HG03196 (cell line): ENCODE results near the gene HOXC11.

Experiments used
- ATAC-seq: cut with Tn5 transposase; IDR thresholded peaks from one replicate; pipeline ENCODE4 v1.9.1; 2021; ENCODE audit not compliant: unreplicated experiment

HOXC11 gene

GRCh38 chr12:54007538-54008259 is 34.8 kb downstream of the HOXC11 start:
- no peak for ATAC-seq

- ATAC-seq = no peak
Measured at GRCh38 chr12:54008260-54008552, 35.3 kb downstream of the HOXC11 start.

DNA sequence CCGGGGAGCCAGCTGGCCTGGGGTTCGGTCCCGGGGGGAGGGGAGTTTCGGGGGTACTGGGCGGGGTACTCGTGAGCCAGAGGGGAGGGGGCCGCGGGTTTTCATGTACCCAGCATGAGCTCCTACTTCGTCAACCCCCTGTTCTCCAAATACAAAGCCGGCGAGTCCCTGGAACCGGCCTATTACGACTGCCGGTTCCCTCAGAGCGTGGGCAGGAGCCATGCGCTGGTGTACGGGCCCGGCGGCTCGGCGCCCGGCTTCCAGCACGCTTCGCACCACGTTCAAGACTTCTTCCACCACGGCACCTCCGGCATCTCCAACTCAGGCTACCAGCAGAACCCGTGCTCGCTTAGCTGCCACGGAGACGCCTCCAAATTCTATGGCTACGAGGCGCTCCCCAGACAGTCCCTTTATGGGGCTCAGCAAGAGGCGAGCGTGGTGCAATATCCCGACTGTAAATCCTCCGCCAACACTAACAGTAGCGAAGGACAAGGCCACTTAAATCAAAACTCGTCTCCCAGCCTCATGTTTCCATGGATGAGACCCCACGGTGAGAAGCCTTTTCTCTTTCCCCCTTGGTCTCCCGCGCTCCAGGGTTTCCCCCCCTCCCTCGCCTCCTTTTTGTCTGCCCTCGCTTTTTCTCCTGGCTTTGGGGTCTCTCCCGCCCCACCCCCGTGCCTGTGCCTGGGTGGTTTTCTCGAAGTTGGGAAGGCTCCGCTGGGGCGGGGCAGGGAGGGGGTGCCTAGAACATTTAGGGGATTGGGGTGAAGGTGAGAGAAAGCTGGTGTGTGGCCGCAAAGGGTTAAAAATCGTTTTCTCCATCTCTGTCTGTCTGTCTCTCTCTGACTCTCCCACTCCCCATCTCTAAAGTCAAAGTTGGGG is 36.5 kb downstream of the HOXC11 start:
- ATAC-seq = no peak

DNA sequence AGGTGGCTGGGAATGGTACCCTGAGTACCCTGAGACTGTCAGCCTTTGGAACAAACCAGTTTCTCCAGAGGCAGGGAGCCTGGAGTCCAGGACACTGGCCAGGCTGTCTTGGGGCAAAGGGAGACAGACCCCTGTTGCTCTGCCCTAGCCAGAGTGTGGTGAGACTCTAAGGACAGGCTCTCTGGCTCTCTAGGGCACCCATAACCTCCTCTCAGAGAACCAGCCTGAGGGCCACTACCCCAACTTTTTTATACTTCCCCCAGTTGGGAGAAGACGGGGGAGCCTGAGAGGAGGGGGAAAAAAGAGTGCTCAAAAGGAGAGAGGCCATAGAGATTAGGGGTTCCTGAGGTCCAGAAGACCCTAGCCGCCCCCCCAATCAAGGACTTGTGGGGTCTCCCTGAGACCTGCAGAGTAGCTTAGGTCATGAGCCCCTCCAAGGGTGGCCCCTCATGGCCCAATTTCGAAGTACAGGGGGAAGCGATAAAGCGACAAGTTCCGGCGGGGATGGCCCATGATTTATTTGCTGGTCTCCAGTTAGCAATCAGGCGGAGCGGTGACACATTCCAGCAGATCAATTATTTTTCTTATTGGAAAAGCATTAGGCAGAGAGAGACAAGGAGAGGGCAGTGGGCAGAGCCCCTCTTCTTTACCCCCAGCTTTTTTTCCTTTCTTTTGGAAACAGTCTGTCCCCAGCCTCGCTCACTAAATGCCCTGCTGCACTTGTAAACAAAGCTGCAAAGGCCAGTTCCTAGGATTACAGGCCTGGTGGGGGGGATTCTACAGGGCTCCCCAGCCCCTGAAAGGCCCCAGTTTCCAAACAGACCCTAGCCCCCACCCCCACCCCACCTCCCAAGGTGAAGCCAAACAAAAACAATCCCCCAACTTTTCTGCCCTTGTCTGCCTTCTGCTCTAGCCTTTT is 37.4 kb downstream of the HOXC11 start:
- no peak for ATAC-seq

GRCh38 chr12:54010972-54011664 is 38.2 kb downstream of the HOXC11 start:
- no peak for ATAC-seq

DNA sequence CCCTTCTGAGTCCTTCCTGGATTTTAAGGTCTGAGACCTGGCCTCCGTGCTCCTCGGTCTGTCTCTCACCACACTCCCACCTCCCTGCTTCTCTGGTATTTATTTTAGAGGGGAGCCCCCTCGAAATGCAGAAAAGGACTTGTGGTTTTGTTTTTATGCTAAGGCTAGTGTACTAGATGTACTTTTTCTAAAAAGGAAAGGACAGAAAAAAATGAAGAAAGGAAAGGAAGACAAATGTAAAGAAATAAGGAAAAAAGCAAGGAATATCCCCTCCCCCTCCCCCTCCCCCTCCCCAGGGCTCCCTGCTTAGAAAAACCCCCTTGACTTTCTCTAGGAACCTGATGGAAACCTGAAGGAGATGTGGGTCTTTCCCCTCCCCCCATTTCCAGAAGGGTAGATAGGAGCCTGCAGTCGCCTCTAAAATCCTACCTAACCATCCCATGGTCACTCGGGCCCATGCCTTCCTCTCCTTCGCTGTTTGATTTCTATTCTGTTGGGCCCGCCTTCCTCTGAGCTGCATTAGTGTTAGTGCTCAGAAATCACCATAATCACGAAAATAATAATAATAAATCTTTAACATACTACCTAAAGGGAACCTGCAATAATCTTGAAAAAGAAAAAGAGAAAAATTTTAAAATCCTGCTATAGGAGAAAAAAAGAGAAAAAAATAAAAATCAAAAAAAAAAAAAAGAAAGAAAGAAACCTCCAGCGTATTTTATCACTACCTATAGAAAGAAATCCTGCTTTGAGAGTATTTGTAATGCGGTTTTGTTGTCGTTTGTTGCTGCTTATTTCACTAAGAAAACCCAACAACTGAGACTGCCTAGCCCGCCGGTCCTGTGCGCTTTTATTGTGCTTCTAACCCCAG is 39.0 kb downstream of the HOXC11 start:
- ATAC-seq = no peak

GRCh38 chr12:54012631-54013409 is 39.9 kb downstream of the HOXC11 start:
- ATAC-seq = no peak

DNA sequence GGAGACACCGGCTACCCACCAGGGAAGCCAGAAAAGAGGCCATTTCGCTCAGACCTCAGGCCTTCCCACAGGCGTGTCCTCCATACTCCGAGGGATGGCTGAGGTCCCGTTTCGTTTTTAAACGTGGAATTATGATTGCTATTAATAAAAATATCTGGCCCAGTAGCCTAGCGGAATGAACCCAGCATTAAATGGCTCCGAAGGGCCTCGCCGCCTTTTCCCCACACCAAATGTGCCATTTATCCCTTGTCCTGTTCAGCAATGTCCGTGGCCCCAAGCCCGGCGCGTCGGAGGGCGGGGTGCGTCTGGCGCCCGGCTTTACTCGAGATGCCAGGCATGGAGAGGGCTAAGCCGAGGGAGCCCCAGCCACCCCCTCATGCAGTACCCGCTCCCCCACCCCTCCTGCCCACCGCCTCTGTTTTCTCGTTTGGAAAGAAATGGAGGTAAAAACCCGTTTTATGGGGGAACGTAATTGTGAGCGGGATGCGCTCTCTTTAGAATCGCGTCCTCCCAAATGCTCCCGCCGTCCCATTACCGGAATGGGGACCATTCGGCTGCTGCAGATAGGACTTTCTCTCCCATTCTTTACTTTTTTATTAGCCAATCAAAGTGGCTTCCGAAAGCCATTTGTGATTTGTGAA is 41.6 kb downstream of the HOXC11 start:
- no peak for ATAC-seq

GRCh38 chr12:54015018-54015931 is 42.3 kb downstream of the HOXC11 start:
- ATAC-seq = no peak

DNA sequence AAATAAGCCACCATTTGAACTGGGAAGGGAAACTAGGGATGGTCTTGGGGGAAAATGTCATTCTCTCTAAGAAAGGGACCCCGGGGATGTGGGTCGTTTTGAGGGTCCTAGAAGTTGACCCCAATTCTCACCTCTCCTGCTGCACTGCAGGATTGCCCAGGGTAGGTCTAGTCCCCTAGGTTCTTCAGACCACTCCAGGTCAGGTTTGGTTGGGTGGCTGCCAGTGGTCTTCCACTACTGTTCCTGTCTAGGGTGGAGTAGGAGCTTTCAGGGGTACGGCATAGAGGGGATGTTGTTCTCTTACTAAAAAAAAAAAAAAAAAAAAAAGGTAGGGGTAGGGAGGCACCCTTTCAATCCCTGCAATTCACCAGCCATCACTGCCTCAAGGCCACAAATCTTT is 43.1 kb downstream of the HOXC11 start:
- ATAC-seq = no peak

DNA sequence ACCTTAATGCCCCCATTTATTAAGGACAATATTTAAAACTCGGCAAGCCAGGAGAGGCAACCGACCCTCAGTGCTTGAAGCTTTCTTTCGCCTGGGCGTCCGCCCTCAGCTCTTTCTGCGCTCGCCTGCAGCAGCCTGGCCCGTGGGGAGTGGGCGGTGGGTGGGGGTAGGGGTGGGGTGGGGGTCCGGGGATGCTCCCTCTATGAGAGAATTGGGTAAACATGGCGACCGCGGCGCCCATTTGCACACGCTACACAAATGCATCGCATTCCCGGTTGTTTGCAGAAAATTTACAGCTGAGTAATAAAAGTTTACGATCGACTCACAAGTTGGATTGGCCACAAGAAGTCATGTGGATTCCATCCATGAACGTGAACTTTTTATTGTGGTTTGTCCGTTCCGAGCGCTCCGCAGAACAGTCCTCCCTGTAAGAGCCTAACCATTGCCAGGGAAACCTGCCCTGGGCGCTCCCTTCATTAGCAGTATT is 43.6 kb downstream of the HOXC11 start:
- no peak for ATAC-seq

- peak; percentile 15 for ATAC-seq
Measured at GRCh38 chr12:54017027-54017788, 44.3 kb downstream of the HOXC11 start.

DNA sequence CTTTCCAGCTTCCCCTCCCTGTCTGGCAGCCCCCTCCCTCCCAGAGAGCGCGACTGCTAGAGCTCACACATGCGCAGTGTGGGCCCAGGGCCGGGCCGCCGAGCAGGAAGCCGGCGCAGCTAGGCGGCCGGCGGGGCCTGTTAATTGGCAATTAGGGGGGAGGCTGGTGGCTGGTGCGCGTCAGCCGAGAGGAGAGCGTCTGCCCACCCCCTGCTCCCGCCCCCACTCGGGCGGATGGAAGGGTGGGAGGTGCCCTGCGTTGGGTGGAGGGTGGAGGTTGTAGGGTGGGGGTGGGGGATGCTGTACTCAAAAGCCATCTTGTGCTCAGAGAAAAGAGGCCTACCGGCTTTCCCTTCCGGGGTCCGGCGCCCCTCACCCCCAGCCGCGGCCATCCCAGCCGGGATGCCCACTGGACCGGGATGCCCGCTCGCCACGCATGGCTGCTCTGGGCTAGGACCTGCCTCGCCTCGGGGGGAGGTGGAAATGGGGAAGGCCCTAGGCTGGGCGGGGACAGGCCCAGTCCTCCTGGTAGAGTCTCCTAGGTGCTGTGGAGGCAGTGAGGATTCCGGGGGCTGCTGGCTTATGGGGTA is 45.0 kb downstream of the HOXC11 start:
- peak; percentile 66 for ATAC-seq

GRCh38 chr12:54018468-54018984 is 45.6 kb downstream of the HOXC11 start:
- ATAC-seq = no peak

DNA sequence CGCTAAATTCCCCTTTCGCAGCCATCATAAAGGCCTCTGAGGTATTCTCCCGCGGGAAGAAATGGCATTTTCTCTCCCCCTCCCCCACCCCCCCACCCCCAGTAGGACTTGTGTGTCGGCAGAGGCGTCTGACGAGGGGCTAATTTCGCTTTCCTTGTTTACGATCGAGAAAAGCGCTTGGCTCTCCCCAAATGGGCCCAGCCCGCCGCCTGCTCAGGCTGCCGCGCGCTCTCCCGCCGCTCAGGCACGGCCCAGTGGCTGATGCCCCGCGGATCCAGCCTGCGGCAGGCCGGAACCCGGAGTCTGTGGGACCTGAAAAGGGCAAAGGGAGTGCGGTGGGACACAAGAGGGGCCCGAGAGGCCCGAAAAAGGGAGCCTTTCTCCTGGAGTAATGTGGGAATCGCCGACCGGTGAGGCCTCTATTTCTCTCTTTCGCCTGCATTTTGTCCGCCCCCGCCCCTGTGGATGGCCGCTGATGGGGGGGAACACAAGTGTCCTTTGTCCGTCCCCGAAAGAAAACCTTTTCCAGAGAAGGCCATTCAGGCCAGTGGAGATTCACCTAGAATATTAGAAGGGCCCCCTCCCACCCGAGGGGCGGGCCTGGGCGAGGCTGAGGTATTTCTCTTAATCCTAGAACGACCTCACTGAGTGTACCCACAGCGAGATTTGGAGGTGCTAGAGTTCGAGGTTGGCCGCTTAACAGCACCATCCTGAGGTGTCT is 46.3 kb downstream of the HOXC11 start:
- no peak for ATAC-seq
